Aorta (tissue), 5 donors: ENCODE results near the gene ADGRL3. TPM values are rescaled to one million over a fixed set of nuclear protein-coding genes. Genes with fewer than 3 reads are reported as not detected.

Experiments used
- ATAC-seq: fragments of 200-7000 bp; cut with Tn5 transposase; one replicate; pipeline ENCODE4 v1.9.1; 2022; ENCODE audit warnings: moderate library complexity; ENCODE audit not compliant: low FRiP score
- DNase-seq, 2 donors: peaks; one replicate each; pipeline ENCODE4 v3.0.0-alpha.2; 2020
- H3K27ac ChIP-seq, 2 donors: one replicate each; pipeline ENCODE4 v1.5.1; 2013; ENCODE audit warnings: low read length in 2 of 2, mild to moderate bottlenecking in 2 of 2, moderate library complexity in 2 of 2, control low read depth in 1 of 2, inconsistent platforms in 1 of 2, low read depth in 1 of 2
- H3K27me3 ChIP-seq, 2 donors: one replicate each; pipeline ENCODE4 v1.6.1; 2013; ENCODE audit warnings: control low read depth in 1 of 2, low read length in 1 of 2, mild to moderate bottlenecking in 1 of 2, moderate library complexity in 1 of 2; ENCODE audit not compliant: insufficient read depth in 2 of 2, control insufficient read depth in 1 of 2
- H3K36me3 ChIP-seq, 2 donors: one replicate each; pipeline ENCODE4 v1.6.1; 2013; ENCODE audit warnings: control low read depth in 1 of 2, low read length in 1 of 2, mild to moderate bottlenecking in 1 of 2; ENCODE audit not compliant: insufficient read depth in 2 of 2, control insufficient read depth in 1 of 2
- H3K4me1 ChIP-seq, 2 donors: one replicate each; pipeline ENCODE4 v1.6.1; 2013; ENCODE audit warnings: low read length in 2 of 2, control low read depth in 1 of 2, mild to moderate bottlenecking in 1 of 2, moderate library complexity in 1 of 2; ENCODE audit not compliant: insufficient read depth in 2 of 2, control insufficient read depth in 1 of 2
- H3K4me3 ChIP-seq, 2 donors: one replicate each; pipeline ENCODE4 v1.5.1; 2013; ENCODE audit warnings: low read length in 2 of 2, control low read depth in 1 of 2, mild to moderate bottlenecking in 1 of 2
- H3K9me3 ChIP-seq: one replicate; pipeline ENCODE4 v1.6.1; 2013; ENCODE audit warnings: mild to moderate bottlenecking, low read length; ENCODE audit not compliant: control insufficient read depth
- WGBS, 2 donors: extraction: QIAGEN DNeasy Blood & Tissue Kit; methylation state at CpG; one replicate each; pipeline ENCODE4 v1.1.7; 2013; 5-methylcytosine and 5-hydroxymethylcytosine counted together
- intact Hi-C, 2 donors: fragments of 100-400 bp; cut with DNase I; formaldehyde crosslinking; loops; one replicate each; pipeline versions ENCODE4 v1.14.2 to v1.15.0; 2022
- polyA plus RNA-seq, 2 donors: library from polyadenylated mRNA; stranded (reverse); fragments of 200-250 nt; gene quantifications; one replicate each; pipeline ENCODE4 v1.2.3, GENCODE V29; 2013
- total RNA-seq, 2 donors: library from RNA; stranded (reverse); fragmentation: NEBNext Ultra II Directional; extraction: Animal tissue kit (Norgen Biotek cat#: 25700); gene quantifications; one replicate each; pipeline ENCODE4 v1.2.1, GENCODE V29; 2021
- donor health status: healthy with polysubstance abuse.
- donor health status: Bipolar disorder and iron deficiency.
- donor health status: DM: no; HTN: no; CAD: no.
- donor health status: DM: no; HTN: no; CAD: no.
- donor health status: DM: yes; HTN: yes; CAD: no.

Gene ADGRL3
- total and polyA plus RNA-seq, 4 donors: 1.8 to 110 (median 20.7) TPM

GRCh38 chr4:61185288-61185687 is 14.8 kb upstream of the ADGRL3 start:
- Histone ChIP-seq H3K27ac (no peak overlapping the region), H3K4me3 (no peak overlapping the region), H3K27me3 (no peaks in the 10 kb centered on the region), H3K9me3 (no peaks in the 10 kb centered on the region), H3K4me1 (no peaks in the 10 kb centered on the region), H3K36me3 (no peaks in the 10 kb centered on the region)
- no peak for DNase-seq
- ATAC-seq: no peak
- intact Hi-C loops: no loop called here

GRCh38 chr4:61192392-61192791 is 7.7 kb upstream of the ADGRL3 start:
- ATAC-seq (no peak), DNase-seq (no peak)
- Histone ChIP-seq H3K27me3 (no peaks in the 10 kb centered on the region), H3K27ac (no peak overlapping the region), H3K4me3 (no peak overlapping the region), H3K9me3 (no peaks in the 10 kb centered on the region), H3K36me3 (no peaks in the 10 kb centered on the region), H3K4me1 (no peaks in the 10 kb centered on the region)
- intact Hi-C loops: no loop called here
- WGBS, 2 donors: 95 to 96% methylated on average over 2 of the region's 2 CpGs

- Histone ChIP-seq H3K36me3 (no peaks in the 10 kb centered on the region), H3K27ac (no peak overlapping the region), H3K4me3 (no peak overlapping the region), H3K4me1 (no peaks in the 10 kb centered on the region), H3K27me3 (no peaks in the 10 kb centered on the region), H3K9me3 (no peaks in the 10 kb centered on the region)
- ATAC-seq (no peak), DNase-seq (no peak)
- intact Hi-C loops: no loop called here
- 92 to 94% methylated on average over 4 of the region's 4 CpGs for WGBS, 2 donors
Measured at GRCh38 chr4:61193863-61194262, 6.3 kb upstream of the ADGRL3 start.

- ATAC-seq (no peak), DNase-seq (no peak)
- no peak overlapping the region for H3K27ac ChIP-seq
- no peaks in the 10 kb centered on the region for H3K36me3 ChIP-seq
- WGBS, 2 donors: 85 to 86% methylated on average over 1 of the region's 1 CpG
- no peaks in the 10 kb centered on the region for H3K4me1 ChIP-seq
- no peaks in the 10 kb centered on the region for H3K27me3 ChIP-seq
- intact Hi-C loops: no loop called here
- no peak overlapping the region for H3K4me3 ChIP-seq
- H3K9me3 ChIP-seq: no peaks in the 10 kb centered on the region
Measured at GRCh38 chr4:61194571-61194970, 5.6 kb upstream of the ADGRL3 start.

GRCh38 chr4:61195101-61195500 is 5.0 kb upstream of the ADGRL3 start:
- ATAC-seq (no peak), DNase-seq (no peak)
- 64 to 70% methylated on average over 1 of the region's 1 CpG for WGBS, 2 donors
- Histone ChIP-seq H3K36me3 (no peaks in the 10 kb centered on the region), H3K9me3 (no peaks in the 10 kb centered on the region), H3K4me1 (no peaks in the 10 kb centered on the region), H3K27ac (no peak overlapping the region), H3K4me3 (no peak overlapping the region), H3K27me3 (no peaks in the 10 kb centered on the region)
- intact Hi-C loops: no loop called here

- H3K27ac ChIP-seq: no peak overlapping the region
- no peaks in the 10 kb centered on the region for H3K9me3 ChIP-seq
- H3K27me3 ChIP-seq: no peaks in the 10 kb centered on the region
- ATAC-seq (no peak), DNase-seq (no peak)
- WGBS, 2 donors: 98 to 100% methylated on average over 1 of the region's 1 CpG
- intact Hi-C loops: no loop called here
- no peaks in the 10 kb centered on the region for H3K36me3 ChIP-seq
- no peaks in the 10 kb centered on the region for H3K4me1 ChIP-seq
- no peak overlapping the region for H3K4me3 ChIP-seq
Measured at GRCh38 chr4:61198686-61199085, 1.4 kb upstream of the ADGRL3 start.

- H3K36me3 ChIP-seq: no peaks in the 10 kb centered on the region
- intact Hi-C loops: loop anchor here in 1 of 2 donors (10.0 kb wide), 1 partner anchor 75 kb away; no protein-coding TSS in a partner anchor
- peak overlapping the region; percentile 92 to 96 for H3K4me3 ChIP-seq
- ATAC-seq (no peak), DNase-seq (no peak)
- H3K9me3 ChIP-seq: no peaks in the 10 kb centered on the region
- H3K4me1 ChIP-seq: no peaks in the 10 kb centered on the region
- no peaks in the 10 kb centered on the region for H3K27me3 ChIP-seq
- 4 to 8% methylated on average over 3 to 9 of the region's 9 CpGs for WGBS, 2 donors
- H3K27ac ChIP-seq: no peak overlapping the region
Measured at GRCh38 chr4:61199873-61200186, 296 bp upstream of the ADGRL3 start.

- intact Hi-C loops: loop anchor here in 1 of 2 donors (10.0 kb wide), 1 partner anchor 74 kb away; no protein-coding TSS in a partner anchor
- ATAC-seq (peak; percentile 66), DNase-seq (peak; percentile 39 to 77)
- Histone ChIP-seq H3K36me3 (no peaks in the 10 kb centered on the region), H3K27me3 (no peaks in the 10 kb centered on the region), H3K4me1 (no peaks in the 10 kb centered on the region), H3K27ac (no peak overlapping the region), H3K4me3 (peak overlapping the region; percentile 92 to 96), H3K9me3 (no peaks in the 10 kb centered on the region)
- WGBS, 2 donors: 1% methylated on average over 37 to 41 of the region's 41 CpGs
Measured at GRCh38 chr4:61200916-61201526, 895 bp downstream of the ADGRL3 start.

- Histone ChIP-seq H3K9me3 (no peaks in the 10 kb centered on the region), H3K27me3 (no peaks in the 10 kb centered on the region), H3K4me1 (no peaks in the 10 kb centered on the region), H3K4me3 (peak overlapping the region; percentile 92 to 96), H3K27ac (no peak overlapping the region), H3K36me3 (no peaks in the 10 kb centered on the region)
- intact Hi-C loops: loop anchor here in 1 of 2 donors (10.0 kb wide), 1 partner anchor 73 kb away; no protein-coding TSS in a partner anchor
- WGBS, 2 donors: 1% methylated on average over 28 of the region's 28 CpGs
- peak; percentile 24 for ATAC-seq
- peak in 1 of 2 donors; percentile 78 for DNase-seq
Measured at GRCh38 chr4:61201561-61201960, 1.4 kb downstream of the ADGRL3 start.
